GM21447 (cell line): ENCODE results near the gene PSMB5.
"Not testable (repeated sequence)": the region's sequence is repeated elsewhere in the genome, so short reads cannot be mapped to it uniquely, and the experiment has no call there.

Source experiments
- ATAC-seq: cut with Tn5 transposase; IDR thresholded peaks from one replicate; pipeline ENCODE4 v1.9.1; 2021; ENCODE audit not compliant: unreplicated experiment

Gene PSMB5

DNA sequence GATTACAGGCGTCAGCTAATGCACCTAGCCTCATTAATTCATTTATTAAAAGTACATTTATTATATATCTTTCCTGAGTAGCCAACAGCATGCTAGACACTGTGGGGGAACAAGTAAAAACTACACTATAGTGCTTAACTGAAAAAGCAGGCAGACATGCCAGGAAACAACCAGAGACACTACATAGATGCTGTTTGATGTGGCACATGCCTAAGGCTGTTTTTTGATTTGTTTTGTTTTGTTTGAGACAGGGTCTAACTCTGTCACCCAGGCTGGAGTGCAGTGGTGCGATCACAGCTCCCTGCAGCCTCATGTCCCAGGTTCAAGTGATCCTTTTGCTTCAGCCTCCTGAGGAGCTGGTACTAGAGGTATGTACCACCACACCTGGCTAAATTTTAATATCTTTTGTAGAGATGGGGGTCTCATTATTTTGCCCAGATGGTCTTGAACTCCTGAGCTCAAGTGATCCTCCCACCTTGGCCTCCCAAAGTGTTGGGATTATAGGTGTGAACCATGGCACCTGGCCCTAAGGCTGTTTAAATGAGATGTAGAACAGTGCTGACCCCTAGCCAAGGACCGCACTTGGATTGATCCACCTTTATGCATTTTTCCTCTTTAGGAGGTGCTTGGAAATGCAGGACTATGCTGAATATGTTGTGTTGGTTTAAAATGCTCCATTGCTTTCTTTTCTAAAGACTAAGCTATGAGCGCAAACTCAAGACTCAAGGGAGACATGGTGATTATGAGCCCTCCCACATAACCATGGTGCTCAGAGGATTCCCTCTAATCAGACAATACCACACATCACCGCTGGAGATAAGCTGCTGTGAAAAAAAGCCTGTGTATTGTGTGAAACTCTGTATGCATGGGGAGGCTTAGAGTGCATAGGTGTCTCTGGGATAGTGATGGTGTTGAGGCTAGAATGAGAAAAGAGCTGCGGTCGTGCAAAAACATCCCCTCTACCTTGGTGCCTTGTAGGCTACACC is 14.3 kb downstream of the PSMB5 start:
- ATAC-seq = no peak

DNA sequence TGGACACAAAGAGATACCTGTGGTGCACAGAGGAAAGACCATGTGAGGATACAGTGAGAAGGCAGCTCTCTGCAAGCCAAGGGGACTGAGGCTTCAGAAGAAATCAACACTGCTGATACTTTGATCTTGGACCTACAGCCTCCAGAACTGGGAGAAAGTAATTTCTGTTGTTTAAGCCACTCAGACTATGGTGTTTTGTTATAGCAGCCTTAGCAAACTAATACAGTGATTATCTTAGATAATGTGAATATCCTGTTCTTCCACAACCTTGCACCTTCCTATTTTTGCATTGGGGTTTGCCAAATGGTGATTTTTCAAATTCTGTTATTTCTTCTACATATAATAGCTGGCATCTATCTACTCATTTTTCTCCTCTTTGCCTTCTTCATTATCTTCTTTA is 16.6 kb downstream of the PSMB5 start:
- no peak for ATAC-seq

DNA sequence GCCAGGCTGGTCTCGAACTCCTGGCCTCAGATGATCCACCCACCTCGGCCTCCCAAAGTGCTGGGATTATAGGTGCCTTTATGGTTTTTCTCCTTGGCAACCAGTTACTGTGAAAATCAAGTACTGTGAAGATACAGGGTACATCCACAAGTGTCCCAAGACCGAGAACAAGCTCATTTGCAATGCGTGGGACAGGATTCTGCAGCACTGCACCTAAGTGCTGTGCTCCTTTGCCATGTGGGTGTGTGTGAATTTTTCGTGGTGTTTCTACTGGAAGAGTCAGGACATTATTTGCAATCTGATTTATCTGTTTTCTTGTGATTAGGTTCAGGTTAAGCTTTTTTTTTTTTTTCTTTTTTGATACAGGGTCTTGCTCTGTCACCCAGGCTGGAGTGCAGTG is 17.6 kb downstream of the PSMB5 start:
- no peak for ATAC-seq

DNA sequence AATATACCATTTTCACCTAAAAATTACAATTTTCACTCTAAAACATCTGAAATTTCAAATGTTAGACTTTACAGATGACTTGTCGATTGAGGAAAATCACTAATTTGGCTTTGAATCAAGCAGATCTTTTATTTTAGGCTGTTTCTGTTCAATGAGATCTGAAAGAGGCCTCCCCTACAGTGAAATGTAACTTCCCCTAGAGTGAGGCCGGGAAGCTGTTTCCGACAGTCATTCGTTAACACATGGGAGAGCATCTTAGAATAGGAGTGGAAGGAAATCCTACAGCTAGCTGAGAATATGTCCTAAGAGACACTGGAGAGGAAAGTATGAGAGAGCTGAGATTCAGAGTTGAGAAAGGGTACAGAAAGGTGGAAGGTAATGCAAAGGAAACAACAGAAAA is 19.1 kb downstream of the PSMB5 start:
- no peak for ATAC-seq

DNA sequence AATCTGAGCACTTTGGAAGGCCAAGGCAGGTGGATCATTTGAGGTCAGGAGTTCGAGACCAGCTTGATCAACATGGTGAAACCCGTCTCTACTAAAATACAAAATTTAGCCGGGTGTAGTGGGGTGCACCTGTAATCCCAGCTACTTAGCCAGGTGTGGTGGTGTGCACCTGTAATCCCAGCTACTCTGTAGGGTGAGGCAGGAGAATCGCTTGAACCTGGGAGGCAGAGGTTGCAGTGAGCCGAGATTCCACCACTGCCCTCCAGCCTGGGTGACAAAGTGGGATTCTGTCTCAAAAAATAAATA is 21.0 kb downstream of the PSMB5 start:
- not testable (repeated sequence) for ATAC-seq

DNA sequence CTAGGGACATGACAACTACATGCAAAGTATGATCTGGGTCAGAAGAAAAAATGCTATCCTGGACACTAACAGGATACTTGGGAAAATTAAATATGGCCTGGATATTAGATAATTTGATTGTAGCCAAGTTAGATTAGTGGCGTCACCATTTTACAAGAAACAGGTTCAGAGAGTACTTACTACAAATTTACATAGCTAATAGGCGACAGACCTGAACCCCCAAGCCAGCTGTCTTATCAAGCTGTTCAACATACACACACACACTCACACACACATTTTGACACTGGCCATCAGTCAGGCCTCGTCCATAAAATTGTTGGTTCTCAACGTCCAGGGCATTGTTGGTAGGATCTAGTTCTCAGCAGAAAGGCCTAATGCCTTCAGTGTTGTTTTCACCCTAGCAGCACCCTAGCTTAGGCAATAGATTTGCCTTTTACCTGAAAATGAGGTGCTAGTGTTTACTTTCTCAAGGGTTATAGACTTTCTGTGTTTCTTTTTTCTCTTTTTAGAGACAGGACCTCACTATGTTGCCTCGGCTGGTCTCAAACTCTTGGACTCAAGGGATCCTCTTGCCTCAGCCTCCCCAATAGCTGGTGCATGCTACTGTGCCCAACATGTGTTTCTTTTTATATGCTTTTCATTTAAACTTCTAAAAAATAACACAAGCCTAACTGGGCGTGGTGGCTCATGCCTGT is 21.5 kb downstream of the PSMB5 start:
- ATAC-seq = no peak

DNA sequence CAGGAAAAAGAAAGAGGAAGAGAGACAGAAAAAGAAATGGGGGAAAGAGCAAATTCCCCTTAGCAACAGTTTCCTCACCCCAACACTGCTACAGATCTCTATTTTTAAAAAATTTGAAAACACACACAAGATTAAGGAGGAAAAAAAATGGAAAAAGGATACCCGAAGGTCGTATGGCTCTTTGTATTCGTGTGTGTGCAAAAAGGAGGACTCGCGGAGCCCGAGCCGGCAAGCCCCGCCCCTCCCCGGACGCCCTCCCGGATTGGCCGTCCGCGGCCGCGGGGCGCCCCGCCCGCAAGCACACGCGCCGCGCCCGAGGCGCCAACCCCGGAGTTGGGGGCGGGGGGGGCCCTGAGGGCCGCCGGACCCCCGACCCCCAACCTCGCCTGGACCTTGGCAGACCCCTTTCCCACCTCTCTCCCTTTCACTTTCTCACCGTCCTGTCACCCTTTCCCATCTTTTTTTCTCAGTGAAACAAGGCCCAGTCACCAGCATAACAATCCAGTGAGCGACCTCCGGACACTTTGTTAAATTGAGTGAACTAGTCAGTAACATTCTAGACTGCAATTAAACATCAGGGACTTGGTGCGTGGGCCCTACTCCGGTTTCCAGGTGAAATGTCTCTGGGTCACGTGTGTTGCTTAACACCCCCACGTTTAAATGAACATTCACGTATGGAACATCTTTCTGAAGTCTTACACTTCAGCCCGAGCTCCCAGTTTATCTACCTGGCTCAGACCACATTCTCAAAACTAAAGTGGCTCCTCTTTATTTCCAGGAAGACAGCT is 24.6 kb downstream of the PSMB5 start, which contains the start of gene C14orf93:
C14orf93 (minus strand) TSS at position 205 of the 788 bp plus-strand sequence. CDS start 11,120 bp downstream, outside the sequence.
- ATAC-seq = no peak

DNA sequence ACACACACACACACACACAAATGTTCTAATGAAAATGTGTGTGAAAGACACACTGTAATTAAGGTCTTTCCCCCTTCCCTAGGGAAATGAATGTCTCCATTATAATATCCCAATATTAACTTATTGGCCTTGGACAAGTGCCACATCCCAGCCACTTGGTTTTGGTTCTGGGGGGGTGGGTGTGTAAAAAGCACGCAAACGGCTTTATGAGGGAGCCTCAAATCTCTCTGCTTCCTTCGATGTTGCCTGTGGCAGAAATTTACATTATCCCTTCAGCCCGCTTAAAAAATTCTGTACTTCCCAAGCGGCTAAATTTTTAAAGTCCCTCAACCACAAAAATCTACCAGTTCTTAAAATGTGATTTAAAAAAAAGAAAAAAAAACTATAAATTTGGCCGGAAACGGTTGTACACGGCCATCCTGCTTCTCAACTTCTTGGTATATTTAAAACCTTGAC is 25.2 kb downstream of the PSMB5 start:
- ATAC-seq = no peak

DNA sequence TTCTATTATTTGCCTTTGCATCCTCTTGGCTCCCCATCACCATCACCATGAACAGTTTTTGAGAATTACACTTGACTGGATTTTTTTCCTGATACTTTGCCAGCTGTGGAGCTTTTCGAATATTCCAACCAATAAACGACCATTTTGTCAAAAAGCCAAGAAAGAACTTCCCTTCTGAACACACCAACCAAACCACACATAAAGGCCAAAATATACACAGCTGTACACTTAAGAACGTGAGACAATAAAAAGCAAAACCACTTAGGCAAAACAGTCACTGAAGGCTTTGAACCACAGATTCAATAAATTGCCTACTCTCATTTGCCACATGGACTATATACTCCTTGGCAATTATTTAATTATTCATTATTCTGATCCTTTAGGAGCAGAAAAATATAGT is 25.9 kb downstream of the PSMB5 start:
- no peak for ATAC-seq

DNA sequence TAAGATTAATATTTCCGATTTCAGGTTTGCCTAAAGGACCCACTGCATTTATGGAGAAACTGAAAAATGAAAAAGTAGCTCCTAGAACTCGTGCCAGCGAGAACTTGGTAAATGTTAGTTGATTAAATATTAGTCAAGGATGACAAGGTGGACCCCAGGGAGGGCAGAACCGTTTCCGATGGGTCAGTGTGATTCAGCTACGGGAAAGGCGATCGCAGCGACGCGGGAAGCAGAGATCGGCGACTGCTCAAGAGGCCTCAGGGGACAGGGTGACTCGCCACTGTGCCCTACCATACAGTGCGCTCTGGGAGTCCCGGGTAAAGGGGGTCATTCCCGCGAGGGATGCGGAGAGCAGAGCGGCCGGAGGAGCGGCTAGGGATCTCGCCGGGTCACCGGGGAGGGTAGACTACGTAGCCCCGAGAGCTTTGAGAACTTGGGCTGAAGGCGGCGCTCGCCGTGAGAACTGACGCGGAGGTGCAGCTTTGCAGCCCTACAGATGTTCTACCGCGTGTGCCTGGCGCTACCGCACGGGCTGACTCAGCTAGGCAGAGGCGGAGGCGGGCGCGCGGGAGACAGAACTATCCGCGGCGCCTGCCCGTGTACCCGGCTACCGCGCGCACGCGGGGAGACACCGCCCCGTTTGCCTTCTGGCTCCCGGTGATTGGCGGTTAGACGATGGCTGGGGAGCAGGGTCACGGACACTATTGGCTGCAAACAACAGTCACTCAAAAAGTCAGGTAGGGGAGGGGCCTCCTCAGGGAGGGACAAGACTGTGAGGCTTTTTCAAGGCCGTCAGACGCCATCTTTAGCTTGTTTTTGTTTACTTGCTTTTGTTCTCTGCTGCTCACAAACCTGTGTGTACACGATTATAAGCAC is 27.9 kb downstream of the PSMB5 start:
- peak; percentile 97 for ATAC-seq

DNA sequence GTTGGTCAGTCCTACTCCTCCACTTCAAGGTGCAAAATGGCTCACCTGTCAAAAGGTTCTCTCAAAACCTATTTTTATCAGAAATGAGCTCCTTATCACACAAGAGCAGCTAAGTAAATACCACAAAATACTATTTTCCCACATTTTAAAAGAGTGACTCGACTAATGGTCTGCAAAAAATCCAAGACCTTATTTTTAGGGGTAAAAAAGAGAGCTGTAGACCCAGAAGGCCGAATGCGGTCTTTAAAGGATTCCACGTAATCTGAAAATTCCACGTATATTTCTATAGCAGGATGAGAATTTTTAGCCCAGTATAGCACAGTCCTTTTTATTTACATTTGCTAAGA is 28.5 kb downstream of the PSMB5 start:
- ATAC-seq = no peak

DNA sequence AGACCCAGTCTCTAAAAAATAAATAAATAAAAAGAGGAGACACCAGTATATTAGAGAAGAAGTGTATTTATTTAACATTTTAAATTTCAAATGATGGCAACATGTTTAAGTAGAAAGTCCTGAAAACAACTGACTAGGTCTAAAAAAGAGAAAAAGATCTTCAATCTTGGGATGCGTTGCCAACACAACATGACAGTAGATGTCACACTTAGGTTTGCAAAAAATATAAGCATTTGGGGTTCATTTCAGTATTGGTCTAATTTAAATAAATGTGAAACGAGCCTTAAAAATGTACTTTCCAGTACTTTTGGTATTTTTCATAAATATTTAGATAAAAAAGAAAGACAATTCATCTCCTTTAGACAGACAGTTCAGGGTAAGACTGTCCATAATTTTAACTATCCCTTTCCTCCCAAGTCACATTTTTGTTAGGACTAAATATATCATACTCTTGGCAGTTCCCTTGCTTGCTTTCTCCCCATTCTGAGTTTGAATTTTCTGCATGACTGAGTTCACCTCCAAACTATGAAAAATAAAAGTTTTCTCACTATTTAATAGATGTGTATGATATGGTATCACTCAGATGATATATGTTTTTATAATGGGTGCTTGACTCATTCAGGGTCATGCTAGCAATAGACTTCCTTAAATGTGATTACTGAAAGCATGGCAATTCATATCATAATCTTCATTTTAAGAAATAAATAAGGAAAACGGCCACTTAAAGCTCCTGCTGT is 29.1 kb downstream of the PSMB5 start:
- ATAC-seq = no peak

DNA sequence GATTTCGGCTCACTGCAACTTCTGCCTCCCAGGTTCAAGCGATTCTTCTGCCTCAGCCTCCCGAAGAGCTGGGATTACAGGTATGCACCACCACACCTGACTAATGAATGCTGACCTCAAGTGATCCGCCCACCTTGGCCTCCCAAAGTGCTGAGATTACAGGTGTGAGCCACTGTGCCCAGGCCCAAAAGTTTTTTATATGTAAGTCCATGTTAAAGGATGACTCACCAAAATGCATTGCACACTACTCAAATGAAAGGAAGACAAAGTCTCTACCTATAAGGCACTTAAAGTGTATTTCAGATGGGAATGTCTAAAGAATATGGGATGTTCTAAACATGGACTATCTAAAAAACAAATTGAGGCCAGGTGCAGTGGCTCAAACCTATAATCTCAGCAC is 30.4 kb downstream of the PSMB5 start:
- ATAC-seq = not testable (repeated sequence)

DNA sequence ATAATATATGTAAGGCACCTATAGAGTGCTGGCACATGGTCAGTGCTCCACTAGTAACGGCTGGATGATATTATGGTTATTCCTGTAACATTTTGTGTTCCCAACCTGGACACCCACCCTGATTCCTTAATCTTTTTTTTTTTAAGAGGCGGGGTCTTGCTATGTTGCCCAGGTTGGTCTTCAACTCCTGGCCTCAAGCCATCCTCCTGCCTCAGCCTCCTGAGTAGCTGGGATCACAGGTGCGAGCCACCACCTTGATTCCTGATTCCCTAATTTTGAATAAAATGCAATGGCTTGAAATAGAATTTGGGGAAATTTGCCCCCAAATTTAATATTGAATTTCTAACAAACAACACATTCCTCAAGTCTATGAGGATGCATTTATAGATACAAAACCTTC is 32.1 kb downstream of the PSMB5 start:
- no peak for ATAC-seq

DNA sequence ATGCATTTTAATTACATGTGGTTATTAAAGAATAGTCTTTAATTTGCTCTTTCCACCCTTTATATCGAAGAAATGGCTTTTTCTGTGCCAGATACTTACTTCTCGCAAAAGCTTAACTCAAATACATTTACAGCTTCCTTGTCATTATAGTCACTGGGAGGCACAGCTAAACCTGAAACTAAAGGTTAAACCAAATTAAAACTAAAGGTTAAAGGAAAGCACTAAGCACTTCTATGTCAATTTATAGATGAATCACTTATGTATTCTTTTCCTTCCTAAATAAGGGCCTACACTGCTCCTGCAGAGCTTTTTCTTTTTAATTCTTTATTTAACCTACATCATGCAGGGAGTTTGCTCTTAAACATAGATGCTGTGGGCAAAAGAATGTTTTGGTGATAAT is 33.8 kb downstream of the PSMB5 start:
- ATAC-seq = no peak

DNA sequence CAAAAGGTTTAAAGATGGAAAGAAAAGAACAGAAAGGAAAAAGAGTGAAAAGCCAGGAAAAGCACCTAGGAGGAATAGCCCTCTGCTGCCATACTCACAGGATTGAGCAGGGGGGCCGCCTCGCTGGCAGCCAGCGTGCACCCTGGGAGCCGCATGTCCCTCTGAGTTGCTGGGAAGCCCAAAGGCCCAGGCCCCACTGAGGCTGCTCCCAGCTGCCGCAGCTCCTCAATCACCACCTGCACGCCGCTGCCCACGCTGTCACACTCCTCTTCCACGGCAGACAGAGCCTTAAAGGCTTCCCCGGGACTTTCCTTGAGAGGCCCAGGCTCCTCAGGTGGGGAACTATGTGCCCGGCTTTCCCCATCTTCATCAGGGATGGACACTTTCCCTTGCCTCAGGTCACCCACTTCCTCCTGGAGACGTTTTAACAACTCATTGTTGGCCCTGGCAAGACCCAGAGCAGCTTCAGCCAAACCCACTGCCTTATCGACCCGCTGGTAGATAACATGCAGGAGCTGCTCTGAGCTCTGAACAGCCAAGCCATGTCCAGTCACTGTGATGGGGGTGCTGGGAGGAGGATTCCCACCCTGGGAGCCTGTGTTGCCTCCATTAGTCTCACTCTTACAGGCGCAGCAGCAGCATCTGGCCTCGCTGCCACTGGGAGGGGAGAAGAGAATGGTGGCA is 36.2 kb downstream of the PSMB5 start:
- no peak for ATAC-seq

DNA sequence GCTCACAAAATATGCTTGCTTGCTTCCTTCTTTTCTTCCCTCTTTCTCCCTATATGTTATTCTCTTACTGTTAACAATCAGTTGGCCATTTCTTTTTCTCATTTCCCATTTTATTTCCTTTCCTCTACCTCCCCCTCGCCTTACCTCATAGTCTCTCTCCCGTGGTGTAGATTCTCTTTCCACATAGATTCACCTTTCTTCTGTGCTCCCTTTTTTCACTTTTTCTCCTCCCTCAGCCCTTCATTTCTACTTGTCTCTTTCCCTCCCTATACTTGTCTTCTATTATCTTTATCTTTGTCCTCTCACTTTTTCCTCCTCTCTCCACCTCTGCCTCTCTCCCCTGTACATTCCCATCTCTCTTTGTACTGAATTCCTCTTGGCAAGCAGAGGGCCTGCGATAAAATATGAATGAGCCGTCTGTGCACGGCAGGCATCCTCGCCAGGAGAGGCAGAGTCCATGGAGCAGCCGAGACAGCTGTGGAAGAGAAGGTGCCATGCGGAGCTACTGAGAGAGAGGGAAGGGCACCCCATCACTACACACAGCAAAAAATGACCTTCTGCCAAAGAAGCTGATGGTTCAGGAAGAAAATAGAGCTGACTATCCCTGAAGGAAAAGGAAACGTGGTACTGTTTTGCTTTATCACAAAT is 36.9 kb downstream of the PSMB5 start:
- no peak for ATAC-seq

DNA sequence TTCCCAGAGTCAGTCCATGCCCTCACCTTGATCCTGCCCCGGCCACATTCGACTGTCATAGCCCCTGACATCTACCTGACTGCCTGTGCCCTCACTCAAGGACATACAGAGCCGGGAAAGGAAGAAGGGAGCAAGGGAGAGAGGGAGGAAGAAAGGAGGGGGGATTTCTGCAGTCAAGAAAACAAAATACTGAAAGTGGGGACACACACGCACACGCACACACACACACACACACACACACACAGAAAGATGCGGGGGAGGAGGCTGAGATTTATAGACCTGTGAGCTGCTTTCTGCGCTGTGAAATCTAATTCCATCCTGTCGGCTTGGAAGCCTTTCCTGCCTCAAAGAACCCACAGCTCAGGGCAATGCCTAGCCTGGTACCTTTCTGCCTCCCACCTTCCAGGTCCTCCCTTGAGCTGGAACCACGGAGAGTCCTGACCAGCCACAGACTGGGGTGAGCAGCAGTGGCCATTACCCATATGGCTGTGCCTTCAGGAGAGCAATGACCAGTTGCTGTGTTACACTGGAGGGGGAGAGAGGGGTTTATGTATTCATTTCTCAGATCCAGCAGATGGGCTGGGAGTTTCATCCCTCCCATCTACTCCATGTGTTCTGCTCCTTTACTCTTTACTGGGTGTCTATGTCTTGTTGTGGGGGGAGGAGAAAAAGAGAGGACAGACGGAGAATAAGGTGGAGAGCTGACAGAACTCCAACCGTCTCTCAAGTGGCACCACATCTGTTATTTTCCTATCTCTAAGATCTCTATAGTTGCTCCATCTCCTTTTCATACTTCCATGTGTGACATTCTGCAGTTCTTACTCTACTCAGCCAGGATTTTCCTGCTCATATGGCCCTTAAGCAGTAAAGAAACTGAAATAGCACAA is 37.7 kb downstream of the PSMB5 start:
- ATAC-seq = no peak
